Left forelimb (tissue), 1 donor: Measurements from ENCODE around the gene STK36.
A peak's percentile ranks its signal among the peaks of the same experiment; 100 is the strongest.

ENCODE experiments used
- DNase-seq: peaks from one replicate; pipeline ENCODE4 v3.0.0-alpha.2; 2018; ENCODE audit warnings: low spot score

The STK36 gene

GRCh38 chr2:218719457-218719856, 47.6 kb downstream of the STK36 start:
- DNase-seq, result no peak

- DNase-seq, result no peak
Measured at GRCh38 chr2:218720048-218721041, 48.5 kb downstream of the STK36 start.

- no peak for DNase-seq
Measured at GRCh38 chr2:218721488-218721887, 49.6 kb downstream of the STK36 start.

GRCh38 chr2:218721934-218722333, 50.0 kb downstream of the STK36 start:
- DNase-seq, result no peak

GRCh38 chr2:218722419-218722818, 50.5 kb downstream of the STK36 start:
- DNase-seq, result no peak

GRCh38 chr2:218722876-218723785, 51.2 kb downstream of the STK36 start:
- DNase-seq, result no peak

GRCh38 chr2:218726004-218726574, 54.2 kb downstream of the STK36 start:
- no peak for DNase-seq

- no peak for DNase-seq
Measured at GRCh38 chr2:218727502-218728165, 55.7 kb downstream of the STK36 start.

GRCh38 chr2:218729640-218730039, 57.8 kb downstream of the STK36 start:
- no peak for DNase-seq

GRCh38 chr2:218732052-218732760, 60.3 kb downstream of the STK36 start:
- DNase-seq, result no peak

- DNase-seq, result no peak
Measured at GRCh38 chr2:218732761-218733158, 60.9 kb downstream of the STK36 start.

GRCh38 chr2:218733171-218734021, 61.5 kb downstream of the STK36 start:
- DNase-seq, result no peak

- no peak for DNase-seq
Measured at GRCh38 chr2:218734190-218734975, 62.5 kb downstream of the STK36 start.

GRCh38 chr2:218736531-218736930, 64.6 kb downstream of the STK36 start:
- no peak for DNase-seq

- DNase-seq, result no peak
Measured at GRCh38 chr2:218743068-218743467, 71.2 kb downstream of the STK36 start.

GRCh38 chr2:218744615-218745014, 72.7 kb downstream of the STK36 start:
- no peak for DNase-seq

GRCh38 chr2:218745160-218745558, 73.3 kb downstream of the STK36 start:
- DNase-seq, result no peak

- peak; percentile 73 for DNase-seq
Measured at GRCh38 chr2:218745559-218746469, 73.9 kb downstream of the STK36 start.
